ENCODE measurements around the gene FZD10.

Gene FZD10

DNA sequence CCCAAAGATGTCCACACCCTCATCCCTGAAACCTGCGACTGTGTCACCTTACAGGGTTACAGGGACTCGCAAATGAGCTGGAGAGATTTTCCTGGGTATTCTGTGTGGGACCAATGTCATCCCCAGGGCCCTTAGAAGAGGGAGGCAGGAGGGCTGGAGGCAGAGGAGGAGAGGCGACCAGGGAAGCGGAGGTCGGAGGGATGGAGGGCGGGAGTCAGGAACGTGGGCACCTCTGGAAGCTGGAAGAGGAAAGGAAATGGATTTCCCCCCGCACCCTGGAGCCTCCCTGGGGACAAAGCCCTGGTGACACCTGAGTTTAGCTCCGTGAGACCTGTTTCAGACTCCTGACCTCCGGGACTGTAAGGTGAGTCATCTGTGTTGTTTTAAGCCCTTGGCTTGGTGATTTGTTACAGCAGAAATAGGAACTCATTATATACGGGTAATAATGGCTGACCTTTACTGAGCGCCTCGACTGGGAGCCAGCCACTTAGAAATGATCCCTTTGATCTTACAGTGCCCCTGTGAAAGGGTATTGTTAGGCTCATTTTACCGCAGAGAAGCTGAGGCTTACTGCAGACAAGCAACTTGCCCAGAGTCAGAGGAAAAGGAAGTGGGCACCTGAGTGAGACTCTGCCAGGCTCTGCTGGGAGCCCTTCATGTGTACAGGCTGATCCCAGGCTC lies 29.3 kb upstream of the FZD10 start:
- no peak for DNase-seq

DNA sequence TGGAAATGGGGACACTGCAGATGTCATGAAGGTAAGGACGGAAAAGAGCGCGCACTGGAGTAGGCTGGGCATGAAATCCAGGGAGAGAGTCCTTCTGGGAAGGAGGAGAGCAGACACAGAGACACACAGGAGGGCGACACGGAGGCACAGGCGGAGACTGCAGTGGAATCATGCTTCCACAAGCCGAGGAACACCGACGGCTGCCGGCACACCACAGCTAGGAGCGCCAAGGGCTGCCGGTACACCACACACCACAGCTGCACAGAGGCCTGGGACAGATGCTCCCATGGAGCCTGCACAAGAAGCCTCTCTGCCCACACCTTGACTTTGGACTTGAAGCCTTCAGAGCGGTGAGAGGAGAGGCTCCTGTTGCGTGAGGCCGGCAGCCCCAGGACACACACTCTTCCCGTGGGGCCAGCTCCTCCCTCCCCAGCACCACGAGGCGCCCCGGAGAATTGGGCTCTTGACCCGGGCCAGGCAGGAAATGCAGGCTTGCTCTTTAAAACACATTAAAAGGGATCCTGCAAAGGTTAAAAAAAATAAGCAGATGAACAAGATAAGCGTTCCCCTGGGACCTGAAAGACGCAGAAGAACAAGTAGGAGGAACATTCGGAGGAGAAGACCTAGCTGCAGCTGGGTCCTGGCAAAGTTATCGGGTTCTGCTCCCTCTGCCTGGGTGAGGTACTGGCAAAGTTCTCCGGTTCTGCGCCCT lies 28.3 kb upstream of the FZD10 start:
- no peak for DNase-seq

DNA sequence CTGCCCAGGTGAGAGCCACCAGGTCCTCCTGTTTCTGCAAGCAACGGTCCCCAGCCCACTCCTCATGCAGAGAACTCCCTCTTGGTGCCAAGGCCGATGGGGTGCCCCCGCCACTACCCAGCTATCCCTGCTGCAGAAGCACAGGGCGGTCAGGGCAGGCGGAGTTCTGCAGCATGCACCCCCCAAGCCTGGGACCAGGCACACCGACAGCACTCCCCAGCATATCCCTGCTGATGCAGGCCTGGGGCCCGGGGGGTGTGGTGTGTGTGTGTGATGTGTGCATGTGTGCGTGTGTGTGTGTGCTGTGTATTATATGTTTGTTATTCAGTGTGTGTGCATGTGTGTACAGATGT lies 27.7 kb upstream of the FZD10 start:
- DNase-seq, result no peak

DNA sequence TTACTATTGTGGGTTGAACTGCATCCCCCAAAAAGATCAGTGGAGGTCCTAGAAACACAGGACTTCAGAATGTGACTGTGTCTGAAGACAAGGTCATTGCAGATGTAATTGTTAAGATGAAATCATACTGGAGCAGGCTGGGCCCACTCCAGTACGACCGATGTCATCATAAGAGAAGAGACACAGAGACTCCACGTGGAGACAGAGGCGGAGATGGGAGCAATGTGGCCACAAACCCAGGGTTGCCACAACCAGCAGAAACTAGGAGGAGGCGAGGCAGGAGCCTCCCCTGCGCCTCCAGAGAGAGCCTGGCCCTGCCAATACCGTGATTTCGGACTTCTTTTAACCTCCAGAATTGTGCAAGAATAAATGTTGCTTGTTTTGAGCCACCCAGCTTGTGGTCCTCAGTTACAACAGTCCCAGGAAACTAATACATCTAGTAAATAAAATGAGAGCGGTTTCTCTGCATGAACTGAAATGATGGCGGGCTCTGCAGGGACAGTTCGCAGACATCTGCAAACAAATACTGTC lies 25.7 kb upstream of the FZD10 start:
- no peak for DNase-seq

DNA sequence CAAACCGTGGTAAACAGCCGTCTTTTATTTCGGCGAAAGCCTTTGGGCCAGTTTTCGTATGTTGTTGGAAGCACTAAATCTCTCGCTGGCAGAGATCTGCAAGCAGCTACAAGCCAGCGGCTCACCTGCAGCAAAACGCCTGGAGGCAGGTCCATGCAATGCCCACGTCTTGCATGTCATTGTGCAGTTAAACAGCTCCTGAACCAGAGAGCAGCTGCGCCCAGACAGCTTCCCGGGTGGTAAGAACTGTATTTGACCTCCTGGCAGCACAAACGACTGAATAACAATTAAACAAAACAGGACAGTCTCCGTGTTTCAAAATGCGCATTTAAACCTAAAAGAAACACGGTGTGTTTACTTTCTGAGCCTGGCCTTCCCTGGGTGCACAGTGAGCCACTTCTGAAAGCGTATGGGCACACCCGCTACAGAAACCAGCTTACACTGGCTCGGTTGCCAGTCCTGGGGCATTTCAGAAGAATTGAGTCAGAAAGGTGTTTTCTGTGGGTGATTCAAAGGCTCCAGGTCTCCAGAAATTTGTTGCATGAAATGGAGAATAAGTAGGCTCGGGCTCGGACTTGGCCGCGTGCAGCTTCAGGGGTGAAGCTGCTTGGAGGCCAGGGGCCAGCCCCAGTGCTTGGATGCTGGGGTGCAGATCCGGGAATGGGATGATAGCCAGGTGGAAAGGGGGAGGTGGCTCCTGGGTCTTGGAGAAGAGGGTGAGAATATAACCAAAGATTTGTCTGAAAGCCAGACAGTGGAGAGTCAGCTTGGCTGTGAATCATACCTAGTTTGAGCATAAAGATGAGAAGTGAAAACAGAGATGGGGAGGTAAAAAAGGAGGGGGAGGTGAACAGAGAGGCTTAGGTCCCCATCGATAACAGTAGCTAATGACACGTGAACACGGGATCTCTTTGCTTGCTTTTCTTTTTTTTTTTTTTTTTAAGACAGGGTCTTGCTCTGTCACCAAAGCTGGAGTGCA lies 24.9 kb upstream of the FZD10 start:
- DNase-seq, result no peak

DNA sequence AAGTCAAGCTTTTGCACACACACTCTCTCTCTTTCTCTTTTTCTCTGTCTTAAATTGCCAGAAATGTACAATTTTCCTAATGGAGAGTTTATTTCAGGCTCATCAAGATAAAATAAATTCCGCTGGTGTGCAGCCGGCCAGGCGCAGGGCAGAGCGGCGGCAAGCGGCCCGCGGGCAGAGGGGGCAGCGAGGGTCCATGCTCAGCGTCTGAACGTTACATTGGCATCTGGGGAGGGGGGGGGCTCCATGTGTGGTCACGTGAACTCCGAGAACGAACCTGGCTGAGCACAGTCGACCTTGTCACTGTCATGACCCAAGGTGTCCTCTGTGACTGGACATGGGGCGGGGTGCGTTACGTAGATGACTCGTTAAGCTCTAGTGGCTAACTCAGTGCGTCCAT lies 23.8 kb upstream of the FZD10 start:
- DNase-seq, result no peak

DNA sequence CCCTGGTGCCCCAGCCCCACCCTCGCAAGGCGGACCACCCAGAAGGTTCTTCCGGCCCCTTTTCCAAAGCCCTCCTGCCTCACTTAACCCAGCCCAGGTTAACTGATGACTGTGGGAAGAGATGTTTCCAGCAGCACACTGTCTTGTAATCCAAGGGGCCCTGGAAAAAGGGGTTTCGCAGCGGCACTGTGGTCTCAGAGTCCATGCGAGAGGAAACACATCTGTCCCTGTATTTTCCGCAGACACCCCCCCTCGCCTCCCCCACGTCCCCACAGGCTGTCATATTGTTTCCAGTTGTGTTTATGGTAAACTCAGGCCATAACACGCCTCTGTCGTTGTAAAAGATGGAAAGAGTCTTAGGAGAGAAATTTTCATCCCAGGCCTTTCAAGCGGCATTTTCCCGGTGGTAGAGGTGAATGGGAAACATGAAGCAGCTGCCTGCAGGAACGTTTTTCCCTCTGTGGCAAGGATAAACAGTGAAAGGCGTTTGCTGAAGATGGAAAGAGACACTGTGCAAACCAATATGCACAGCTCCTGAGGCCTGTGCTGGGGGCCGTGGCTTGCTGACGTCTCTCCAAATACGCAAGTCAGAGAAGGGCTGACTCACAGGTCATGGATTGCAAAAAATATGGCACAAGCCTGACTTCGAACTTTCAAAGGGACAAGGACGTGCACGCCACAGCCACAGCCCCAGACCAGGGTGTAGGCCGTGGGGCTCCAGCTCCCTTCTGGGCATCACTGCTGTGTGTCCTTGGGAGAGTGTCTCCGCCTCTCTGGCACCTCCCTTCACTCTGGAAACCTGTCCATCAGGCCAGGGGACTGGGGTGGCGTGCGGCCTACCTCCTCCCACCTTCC lies 22.5 kb upstream of the FZD10 start:
- no peak for DNase-seq

DNA sequence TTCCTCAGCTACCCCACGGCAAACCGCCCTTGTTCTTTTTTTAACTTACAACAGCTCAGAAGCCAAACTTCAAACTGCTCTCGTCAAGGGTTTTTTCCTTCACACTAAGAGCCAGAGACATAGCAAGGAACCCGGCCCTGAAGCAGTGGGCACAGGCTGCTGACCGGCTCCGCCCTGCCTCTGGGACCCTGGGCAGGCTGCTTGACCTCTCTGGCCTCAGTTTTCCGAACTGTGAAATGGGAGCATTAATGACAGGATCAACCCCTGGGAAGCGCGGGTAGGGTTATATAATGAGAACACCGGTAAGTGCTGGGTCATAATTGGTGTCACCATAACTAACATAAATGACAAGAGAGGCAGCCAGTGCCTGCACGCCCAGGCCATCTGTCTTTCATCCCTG lies 21.2 kb upstream of the FZD10 start:
- DNase-seq, result no peak

DNA sequence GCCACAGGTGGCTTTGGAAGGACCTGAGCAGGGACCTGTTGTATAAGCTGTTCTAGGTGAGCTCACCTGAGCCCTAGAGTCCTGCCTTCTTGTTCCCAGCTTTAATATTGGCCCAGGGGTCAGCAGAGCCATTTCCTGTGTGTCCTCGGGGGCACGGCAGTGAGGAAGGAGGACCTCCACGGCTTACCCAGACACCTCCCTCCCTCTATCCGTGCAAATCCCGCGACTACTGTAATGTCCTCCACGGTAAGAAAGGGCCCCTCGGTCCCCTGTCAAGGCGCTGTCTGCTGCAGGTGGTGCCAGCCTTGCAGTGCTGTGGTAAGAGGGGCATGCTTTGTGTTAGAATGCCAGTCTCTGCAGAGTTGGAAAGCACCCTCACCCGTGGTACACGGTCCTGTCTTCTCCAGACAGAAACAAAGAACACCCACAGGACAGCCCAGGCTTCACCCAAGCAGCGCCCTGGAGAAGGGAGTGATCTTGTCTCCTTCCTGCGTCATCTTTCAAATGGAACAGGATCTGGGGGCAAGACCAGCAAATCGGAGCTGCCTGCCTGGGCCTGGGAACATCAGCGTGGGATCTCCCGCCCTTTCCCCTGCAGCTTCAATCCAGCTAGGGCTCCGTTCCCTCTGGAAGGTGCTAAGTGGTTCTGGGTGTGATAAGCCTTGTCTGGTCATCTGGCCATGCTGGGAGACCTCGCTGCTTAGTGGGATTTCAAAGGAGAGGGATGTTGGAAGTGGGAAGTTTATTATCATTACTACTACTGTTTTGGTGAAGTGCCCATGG lies 20.2 kb upstream of the FZD10 start:
- no peak for DNase-seq

DNA sequence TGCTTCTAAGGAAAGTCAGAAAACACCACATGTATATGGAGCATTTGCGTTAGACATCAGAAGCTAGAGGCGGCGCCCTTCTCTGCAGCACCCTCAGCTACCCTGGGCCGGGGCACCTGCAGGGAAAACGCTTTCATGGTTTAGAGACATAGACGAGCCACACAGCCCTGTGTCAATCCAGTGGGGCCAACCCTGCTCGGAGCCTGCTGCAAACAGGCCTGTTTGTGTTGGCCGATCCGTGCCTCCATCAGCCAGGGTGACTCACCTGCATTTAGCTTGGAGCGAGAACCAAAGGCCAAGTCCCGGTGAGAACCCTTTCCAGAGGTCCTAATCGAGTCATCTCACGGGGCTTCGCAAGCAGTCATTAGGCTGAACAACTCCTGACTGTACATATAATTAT lies 19.5 kb upstream of the FZD10 start:
- DNase-seq, result no peak

DNA sequence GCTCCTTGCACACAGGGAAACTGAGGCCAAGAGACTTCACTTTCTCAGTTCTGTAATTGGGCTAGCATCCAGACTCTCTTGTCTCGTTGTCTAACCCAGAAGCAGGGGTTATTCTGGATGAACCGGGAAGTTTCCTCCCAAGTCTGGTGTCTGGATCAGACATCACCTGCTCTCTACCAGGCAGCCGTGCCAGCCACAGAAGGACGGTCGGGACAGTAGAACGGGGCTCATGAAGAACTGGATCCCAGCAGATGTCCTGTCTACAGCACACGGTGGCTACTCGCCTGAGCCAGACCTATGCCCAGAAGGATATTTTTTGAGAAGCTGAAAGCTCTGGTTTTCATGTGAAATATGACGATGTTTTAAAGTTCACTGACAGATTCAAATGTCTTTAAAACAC lies 19.1 kb upstream of the FZD10 start:
- no peak for DNase-seq

DNA sequence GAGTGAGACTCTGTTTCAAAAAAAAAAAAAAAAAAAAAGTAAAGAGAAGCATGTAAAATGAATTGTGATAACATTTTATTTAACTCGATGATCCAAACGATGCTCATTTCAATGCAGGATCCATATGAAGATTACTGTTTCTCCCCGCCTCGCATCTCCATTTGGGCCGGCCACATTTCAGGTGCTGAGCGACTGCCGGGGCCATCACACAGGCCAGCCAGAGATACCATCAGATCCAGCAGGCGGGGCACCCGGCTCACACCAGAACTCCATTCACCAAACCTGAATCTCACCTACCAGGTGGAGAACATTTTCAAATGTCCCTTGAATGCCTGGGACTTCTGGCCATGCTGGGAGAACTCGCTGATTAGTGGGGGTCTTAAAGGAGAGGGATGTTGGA lies 18.0 kb upstream of the FZD10 start:
- DNase-seq, result no peak

DNA sequence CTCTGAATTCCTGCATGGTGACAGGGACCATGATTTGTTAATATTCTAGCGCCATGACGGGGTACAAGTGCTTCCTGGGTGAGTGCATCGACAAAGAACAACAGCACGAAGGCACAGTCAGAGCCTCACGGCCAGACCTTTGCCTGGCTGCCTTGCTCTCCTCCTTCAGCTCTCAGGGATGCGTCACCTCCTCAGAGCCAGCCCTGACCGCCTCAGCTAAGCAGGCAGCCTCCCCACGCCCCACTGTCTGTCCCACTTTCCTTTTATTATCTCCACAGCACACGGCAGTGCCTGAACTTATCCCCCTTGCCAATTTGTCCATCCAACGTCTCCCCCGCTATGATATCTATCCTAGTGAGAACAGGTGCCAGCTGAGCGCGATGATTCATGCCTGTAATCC lies 16.5 kb upstream of the FZD10 start:
- DNase-seq, result no peak

DNA sequence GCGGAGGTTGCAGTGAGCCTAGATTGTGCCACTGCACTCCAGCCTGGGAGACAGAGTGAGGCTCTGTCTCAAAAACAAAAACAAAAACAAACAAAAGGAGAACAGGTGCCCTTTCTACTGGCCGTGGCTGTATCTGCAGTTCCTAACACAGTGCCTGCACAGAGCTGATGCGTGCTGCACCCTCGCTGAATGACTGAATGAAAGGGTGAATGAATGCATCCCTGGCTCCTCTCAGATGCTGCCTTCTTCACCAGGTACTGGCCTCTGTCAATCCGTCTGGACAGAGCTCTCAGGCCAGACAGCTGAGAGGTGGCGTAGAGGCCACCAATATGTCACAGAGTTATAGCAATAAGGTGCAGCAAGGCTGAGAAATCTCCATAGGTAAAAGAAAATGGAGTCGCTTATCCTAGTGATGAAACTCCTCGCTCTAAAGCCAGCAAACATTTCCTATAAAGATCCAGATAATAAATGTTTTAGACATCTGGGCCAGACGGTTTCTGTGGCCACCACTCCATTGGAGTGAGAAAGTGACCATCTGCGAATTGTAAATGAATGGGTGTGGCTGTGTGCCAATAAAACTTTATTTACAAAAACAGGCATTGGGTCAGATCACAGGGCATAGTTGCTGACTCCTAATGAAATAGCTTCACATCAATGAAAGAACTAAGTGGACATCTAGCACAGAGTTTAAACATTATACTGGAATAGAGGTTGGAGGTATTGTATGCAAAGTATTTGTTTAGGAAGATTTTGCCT lies 15.9 kb upstream of the FZD10 start:
- DNase-seq, result no peak

DNA sequence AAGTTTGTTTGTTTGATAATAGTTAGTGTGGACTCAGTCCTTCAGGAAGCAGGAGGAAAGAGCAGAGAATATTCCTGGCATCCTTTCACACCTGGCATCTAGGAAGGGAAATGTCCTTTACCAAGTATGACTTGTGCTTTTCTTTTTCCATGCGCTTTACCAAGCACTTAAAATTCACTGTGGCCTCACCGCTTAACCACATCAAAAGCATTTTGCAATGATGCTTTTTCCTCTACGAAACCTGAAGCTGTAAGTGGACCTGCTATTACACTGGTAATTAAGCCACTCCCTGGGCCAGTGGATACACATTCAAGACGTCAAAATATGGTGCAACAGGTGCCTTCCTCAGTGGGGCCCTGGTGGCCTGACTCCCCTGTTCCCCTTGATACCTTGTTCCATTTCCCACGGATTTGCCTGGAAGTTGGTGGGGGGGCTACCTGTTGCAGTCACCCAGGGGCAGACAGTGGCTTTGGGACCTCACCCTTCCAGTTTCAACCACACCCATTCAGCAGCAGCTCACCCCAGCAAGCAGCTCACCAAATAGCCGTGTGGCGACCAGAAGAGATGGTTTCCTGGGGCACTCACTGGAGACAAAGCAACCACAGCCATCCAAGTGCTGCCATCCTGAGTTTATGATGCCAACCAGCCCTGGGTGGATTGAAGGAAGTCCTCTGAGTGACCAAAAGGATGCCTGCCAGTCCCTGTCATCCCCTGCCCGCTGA lies 14.2 kb upstream of the FZD10 start:
- DNase-seq, result no peak

DNA sequence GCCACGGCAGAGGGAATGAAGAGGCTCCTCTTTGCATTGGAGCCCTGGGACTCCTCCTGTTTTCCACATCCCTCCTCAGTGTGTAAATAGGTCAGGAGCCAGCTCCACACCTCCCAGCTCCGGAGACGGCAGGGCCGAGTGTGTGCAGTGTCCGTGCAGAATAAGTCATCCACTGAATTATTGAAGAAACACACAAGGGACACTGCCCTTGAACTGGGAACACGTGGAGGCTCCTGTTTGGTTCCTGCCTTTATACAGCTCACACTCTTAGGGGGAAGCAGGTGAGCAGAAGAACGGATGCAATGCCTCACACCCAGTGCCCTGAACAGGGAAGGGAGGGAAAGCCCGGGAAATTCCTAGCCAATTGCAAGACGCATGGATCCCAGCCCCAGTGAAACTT lies 10.4 kb upstream of the FZD10 start:
- no peak for DNase-seq

DNA sequence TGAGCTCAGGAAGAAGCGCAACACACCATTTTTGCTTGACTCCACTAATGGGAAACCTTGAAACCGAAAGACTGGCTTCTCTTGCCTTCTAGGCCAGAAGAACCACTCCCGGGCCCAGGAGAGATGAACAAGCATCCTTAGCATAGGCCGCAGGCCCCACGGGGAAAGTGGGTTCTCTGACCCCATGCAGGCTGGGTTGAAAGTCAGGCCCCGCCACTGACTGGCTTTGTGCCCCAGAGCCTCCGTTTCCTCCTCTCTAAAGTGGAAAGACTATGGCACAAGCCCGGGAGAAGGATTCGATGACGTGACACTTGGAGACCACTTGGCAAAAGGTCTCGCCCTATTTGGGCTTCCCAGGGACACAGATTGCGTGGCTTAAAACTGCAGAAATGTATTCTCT lies 9.9 kb upstream of the FZD10 start:
- no peak for DNase-seq

DNA sequence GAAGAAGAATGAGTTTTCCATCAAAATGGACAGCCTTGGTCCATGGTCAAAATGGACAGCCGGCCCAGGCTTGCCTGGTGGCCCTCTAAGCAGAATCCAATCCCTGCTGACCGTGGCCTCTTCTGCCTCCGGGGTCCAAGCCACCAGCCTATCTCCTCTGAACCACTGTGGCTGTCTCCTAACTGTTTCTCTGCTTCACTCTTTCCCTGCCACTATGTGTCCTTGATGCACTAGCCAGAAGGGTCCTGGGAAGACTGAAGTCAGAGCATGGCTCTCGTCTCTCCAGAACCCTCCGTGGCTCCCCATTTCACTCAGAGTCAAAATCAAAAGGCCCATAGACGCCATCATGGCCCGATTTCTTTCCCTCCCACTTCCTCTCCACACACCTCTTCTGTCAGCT lies 8.5 kb upstream of the FZD10 start:
- no peak for DNase-seq

DNA sequence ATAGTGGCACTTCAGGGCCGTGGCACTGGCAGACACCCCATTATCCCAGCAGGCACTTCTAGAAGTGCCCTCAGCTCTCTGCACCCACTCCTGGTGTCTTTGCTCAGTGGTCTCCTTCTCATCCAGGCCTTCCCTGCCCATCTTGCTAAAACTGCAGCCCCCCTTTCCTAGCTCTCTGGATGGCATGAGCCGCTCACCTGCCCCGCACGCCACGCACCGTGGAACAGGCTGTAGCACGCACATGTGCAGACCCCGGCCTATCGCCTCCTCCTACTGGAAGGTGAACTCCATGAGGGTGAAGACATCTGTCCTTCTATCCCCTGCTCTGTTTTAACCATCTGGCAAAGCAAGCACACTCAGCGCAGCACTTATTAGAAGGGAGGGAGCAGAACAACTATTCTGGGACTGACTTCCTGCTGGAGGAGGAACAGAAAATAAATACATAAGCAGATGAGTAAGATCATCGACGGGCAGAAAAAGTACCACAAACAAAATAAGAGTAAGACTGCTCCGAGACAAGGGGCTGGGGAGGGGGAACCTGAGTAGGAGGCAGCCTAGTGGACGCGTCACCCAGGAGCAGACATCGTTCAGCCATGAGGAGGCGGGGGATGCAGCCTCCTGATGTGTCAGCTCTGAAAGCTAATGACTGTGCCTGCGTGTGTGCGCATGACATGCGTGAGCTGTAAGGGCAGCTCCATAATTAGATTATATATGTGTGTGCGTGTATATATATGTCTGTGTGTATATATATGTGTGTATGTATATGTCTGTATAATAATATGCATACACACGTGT lies 7.8 kb upstream of the FZD10 start:
- DNase-seq, result no peak

All from activated effector memory CD4-positive, alpha-beta T cell treated with Interleukin-2 at 50 U/mL for 16 hours (primary cell).